GM21528 (cell line): ENCODE results near the gene SLC39A3.

Source experiments
- ATAC-seq: cut with Tn5 transposase; IDR thresholded peaks from one replicate; pipeline ENCODE4 v1.9.1; 2021; ENCODE audit warnings: mild to moderate bottlenecking, moderate library complexity; ENCODE audit not compliant: unreplicated experiment, low FRiP score

The SLC39A3 gene

DNA sequence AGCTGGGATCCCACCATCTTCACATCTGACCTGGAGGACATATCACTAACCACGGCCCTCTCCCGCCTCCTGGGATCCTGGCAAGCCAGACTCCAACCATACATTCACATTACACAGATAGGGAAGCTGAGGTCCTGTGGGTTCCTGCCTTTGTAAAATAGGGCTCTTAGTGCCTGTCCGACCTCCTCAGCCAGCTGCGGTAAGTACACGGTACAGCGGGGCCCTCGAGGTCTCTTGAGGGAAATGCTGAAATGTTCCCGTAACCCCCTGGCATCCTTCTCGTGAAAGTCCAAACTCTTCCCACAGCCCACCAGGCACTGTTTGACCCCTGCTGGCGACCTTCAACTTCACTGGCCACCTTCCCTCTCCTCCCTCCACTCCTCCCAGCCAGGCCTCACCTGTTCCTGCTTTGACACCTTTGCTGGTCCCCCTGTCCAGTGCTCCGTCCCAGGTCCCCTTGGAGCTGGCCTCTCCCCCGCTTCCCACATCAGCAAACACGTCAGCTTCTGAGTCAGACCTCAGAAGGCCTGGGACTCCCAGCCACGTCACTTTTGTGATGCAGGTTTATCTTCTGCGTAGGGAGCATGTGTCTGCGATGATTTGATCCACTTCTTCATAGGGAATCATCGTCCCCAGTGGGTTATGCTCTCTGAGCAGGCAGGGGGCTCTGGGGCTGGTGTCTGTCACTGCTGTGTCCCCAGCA is 28.5 kb downstream of the SLC39A3 start:
- ATAC-seq = no peak

DNA sequence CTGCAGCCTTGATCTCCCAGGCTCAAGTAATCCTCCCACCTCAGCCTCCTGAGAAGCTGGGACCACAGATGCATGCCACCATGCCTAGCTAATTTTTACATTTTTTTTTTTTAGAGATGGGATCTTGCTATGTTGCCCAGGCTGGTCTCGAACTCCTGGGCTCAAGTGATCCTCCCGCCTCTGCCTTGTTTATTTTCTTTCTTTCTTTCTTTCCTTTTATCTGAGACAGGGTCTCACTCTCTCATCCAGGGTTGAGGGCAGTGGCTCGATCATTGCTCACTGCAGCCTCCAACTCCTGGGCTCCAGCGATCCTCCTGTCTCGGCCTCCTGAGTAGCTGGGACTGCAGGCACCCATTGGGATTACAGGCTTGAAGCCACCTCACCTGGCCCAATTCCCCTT is 33.6 kb downstream of the SLC39A3 start:
- no peak for ATAC-seq

GRCh38 chr19:2703691-2704216 is 36.1 kb downstream of the SLC39A3 start:
- no peak for ATAC-seq

GRCh38 chr19:2703077-2703437 is 36.8 kb downstream of the SLC39A3 start:
- no peak for ATAC-seq

DNA sequence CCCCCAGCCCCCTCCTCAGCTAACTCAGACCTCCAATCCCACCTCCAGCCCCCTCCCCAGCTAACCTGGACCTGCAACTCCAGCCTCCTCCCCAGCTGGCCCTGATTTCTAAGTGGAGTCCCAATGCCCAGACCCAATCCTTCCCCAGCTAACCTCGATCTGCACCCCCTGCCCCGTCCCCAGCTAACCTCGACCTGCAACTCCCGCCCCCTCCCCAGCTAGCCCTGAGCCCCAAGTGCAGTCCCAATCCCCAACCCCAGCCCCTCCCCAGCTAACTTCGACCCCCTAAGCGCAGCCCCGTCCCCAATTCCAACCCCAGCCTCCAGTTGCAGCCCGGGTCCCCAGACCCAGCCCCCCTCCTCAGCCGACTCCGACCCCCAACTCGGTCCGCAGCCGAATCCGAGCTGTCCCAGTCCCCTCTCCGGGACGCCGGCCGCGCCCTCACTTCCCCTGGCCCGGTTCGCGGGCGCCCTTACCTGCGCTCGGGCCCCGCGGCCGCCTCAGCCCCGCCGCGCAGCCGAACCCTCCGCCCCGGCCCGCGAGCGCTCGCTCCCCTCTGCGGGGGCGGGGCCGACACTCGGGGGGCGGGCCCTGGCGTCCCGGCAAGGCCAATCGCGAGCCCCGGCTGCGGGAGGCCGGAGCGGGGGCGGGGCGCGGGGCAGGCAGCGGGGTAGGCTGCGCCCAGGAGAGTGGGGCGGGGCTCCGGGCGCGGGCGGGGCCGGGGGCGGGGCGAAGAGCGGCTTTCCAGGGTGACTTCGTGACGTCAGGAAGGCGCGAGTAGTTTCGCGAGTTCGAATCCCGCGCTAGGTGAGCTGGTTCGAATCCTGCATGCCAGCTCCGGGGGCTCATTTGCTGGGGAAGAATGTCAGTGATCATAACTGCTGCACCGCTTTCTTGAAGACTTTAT is 37.4 kb downstream of the SLC39A3 start, which contains the start of gene GNG7:
Gene GNG7, minus strand, starts transcription at position 525 of the 907 bp plus-strand sequence. CDS start 182,006 bp downstream, outside the sequence.
- peak; percentile 52 for ATAC-seq

DNA sequence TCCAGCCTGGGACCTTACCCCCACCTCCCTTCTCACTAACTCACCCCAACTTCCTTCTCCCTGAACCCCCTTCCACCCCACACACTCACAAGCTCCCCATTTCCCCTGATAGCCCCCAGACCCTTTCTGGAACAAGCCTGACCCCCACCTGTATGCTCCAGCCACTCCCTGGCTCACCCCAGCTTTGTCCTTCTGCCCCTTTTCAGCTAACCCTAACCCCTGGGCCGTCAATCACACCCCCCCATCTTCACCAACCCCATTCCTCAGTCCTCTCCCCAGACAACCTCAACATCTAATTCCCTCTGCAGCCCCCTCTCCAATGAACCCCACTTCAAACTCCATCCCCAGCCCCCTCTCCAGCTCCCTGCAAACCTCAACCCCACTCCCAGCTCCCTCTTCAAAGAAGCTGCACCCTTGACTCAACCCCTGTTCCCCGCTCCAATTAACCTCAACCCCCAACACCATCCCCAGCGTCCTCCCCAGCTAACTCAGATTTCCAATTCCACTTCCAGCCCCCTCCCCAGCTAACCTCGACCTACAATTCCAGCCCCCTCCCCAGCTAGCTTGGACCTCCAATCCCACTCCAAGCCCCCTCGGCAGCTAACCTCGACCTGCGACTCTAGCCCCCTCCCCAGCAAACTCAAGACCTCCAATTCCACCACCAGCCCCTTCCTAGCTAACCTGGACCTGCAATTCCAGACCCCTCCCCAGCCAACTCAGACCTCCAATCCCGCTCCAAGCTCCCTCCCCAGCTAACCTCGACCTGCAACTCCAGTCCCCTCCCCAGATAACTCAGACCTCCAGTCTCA is 38.3 kb downstream of the SLC39A3 start:
- no peak for ATAC-seq

DNA sequence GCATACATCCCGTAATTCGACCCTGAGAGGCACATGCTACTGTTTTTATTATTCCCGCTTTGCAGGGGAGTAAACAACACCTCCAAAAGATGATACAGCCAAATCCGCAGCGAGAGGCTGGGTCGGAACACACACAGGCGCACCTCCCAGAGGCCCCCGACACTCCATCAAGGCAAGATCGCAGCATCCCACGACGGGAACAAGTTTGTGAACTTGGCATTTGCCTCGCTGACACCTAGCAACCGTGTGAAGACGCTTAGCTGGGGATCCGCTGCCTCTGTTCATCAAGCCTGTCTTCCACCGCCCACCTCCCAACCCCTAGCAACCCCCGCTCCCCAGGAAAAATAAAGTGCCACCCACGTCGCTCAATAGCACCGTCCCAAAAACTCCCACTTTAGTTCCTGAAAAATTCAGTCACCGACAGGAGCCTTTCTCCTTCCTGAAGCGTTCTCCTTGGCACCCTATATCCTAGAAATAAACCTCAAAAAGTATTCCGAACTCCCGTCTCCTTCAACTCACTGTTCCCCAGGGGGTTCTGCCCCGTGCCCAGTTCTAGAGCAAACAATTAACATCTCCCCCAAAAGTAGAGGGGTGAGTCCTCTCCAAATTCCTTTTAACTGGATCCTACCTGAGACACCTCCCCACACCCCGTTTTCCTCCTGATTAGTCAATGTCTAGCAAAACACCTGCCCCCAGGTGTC is 39.0 kb downstream of the SLC39A3 start:
- ATAC-seq = no peak

DNA sequence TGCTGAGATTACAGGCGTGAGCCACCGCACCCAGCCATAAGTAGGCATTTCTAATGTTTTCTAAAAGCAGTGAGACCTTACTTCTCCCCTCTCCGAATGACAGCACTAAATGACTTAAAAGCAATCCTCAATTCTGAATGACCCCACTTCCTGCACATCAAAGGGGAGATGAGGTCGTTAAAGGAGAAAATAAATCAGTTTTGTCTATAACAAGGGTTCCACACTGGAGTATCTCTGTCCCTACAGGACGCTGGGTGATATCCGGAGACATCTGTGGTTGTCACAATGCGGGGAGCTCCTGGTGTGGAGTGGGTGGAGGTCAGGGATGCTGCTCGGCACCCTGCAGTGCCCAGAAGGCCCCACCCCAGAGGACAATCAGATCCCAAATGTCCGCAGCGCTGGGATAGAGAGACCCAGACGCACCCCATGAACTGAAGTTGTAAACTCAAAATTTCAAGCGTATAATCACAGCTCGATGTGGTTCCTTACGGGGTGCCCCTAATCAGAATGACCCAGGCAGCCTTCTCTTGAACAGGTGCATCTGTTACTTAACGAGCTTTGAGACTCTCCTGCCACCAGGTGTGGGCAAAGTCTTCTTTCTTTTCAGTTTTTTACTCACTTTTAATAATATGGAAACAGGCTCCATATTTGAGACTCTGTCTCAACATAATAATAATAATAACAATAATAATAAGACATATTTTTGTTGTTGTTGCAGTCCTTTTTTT is 40.2 kb downstream of the SLC39A3 start:
- ATAC-seq = no peak

DNA sequence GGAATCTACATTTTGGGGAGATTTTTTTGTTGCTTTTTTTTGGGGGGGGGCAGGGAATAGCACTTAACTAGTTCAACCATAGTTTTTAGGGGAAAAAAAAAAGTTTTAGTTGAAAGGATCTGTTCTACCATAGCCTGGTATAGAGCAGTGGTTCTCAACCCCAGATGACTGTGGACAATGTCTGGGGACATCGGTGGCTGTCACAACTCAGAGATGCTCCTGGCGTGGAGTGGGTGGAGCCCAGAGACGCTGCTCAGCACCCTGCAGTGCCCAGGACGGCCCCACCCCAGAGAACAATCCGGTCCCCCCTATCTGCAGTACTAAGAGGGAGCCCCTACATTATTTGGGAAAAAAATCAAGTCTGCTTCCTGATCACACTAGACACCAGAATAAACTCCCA is 45.6 kb downstream of the SLC39A3 start:
- no peak for ATAC-seq

GRCh38 chr19:2693492-2694160 is 46.2 kb downstream of the SLC39A3 start:
- no peak for ATAC-seq

DNA sequence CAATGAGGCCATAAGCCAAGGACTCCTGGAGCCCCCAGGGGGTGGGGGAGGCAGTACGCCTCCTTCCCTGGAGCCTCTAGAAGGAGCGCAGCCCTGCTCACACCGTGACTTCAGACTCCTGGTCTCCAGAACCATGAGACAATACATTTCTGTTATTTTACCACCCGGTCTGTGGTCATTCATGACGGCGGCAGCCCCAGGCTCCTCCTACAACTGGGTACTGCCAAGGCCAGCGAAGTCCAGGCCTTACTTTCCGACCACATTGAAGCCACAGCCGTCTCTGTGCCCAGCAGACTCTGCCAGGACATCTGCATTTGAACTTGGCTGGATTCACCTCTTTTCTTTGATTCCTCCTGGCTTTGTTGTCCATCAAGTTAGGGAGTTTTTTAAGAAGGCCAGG is 47.9 kb downstream of the SLC39A3 start:
- no peak for ATAC-seq

- no peak for ATAC-seq
Measured at GRCh38 chr19:2690856-2691255, 49.0 kb downstream of the SLC39A3 start.

DNA sequence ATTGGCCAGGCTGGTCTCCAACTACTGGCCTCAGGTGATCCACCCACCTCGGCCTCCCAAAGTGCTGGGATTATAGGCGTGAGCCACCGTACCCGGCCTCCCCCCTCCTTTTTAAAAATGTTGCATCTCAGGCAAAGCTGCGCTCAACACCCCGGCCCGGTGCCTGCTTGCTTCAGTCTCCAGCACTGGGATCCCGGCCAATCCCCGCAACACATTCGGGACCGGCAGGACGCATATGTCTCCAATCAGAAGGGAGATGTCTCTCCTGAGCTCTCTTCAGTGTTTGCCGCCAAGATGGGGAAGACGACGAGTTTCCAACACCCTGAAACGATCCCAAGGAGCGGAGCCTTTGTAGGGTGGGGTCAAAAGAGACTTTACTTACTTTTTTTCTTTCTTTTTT is 53.5 kb downstream of the SLC39A3 start:
- ATAC-seq = no peak

DNA sequence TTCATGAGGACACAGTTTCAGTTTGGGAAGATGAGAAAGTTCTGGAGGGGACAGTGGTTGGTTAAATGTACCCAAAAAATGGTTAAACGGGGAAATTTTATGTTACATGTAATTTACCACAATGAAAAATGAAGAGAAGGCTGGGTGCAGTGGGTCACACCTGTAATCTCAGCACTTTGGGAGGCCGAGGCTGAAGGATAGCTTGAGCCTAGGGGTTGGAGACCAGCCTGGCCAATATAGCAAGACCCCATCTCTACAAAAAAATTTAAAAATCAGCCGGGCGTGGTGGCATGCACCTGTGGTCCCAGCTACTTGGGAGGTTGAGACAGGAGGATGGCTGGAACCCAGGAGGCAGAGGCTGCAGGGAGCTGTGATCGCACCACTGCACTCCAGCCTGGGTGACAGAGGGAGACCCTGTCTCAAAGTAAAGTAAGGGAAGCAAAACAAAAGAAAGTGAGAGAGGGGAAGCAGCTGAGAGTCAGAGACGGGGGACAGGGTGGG is 54.6 kb downstream of the SLC39A3 start:
- no peak for ATAC-seq

GRCh38 chr19:2683430-2684003 is 56.3 kb downstream of the SLC39A3 start:
- ATAC-seq = no peak
